ENCODE data around the gene ID3. TPM values are rescaled to one million over a fixed set of nuclear protein-coding genes. Genes with fewer than 3 reads are reported as not detected.

ID3 gene
- total and polyA plus RNA-seq, 9 of the 15 experiments (the other 6 are each of a cell fraction or from before 2014, with no cell fraction given) = 6.8 to 59.8 (median 23.5) TPM

DNA sequence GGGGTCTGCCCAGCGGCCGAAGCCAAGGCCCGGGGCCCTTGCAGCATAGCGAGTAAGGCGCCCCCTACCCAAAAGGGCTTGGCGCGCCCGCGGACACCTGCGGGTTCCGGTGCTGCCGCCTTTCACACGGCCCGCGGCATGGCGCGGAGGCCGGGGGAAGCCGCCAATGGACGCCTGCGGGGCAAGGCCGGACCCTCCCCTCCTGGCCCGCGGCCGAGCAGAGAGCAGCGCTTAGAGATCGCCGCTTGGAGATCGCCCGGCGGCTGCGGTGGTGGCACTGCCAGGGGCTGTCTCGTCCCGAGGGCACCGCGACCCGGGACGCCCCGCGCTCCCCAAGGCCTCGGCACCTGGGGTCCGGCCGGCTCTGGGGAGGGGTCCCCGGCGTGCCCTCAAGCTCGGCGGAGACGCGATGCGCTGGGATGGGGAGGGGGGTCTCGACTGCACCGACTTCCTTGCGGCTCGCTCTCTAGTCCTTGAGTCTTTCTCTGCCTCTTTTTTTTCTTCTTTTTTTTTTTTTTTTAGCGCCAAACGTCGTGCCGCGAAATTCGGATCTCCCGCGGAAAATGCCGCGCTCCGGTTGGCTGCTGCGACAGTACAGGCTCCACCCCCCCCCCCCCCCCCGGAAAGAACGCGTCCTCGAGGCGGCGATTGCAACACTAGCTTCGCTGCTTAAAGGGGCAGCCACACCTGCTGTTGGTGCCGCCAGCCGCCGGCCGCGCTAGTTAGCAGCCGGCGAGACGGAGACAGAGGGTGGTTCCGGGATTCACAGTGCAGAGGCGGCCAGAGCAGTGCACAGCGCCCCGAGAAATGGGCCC lies 28.3 kb downstream of the ID3 start, which contains the start of gene E2F2 (continued):
- TF ChIP-seq MYC (IDR thresholded peaks at IDR 0.05; ENCODE audit: low read depth, low read length) (peak; percentile 87), MYC (CRISPR knock-in tag; IDR thresholded peaks at IDR 0.05; ENCODE audit: borderline replicate concordance, low read depth) (no peak), NRF1 (conservative IDR thresholded peaks at IDR 0.05 in 1 of 2, IDR thresholded peaks at IDR 0.05 in 1 of 2) (peak; percentile 36 to 37; a peak in 1 of 4 replicates), TGIF2 (CRISPR knock-in tag; IDR thresholded peaks at IDR 0.05) (peak; percentile 81; the same call in 1 of the 2 replicates), HNRNPLL (IDR thresholded peaks at IDR 0.05; ENCODE audit: low read depth, low read length, poor library complexity, severe bottlenecking) (no peak), KAT8 (IDR thresholded peaks at IDR 0.05; ENCODE audit: low read depth) (no peak)
- TF ChIP-seq, protein P1, sequence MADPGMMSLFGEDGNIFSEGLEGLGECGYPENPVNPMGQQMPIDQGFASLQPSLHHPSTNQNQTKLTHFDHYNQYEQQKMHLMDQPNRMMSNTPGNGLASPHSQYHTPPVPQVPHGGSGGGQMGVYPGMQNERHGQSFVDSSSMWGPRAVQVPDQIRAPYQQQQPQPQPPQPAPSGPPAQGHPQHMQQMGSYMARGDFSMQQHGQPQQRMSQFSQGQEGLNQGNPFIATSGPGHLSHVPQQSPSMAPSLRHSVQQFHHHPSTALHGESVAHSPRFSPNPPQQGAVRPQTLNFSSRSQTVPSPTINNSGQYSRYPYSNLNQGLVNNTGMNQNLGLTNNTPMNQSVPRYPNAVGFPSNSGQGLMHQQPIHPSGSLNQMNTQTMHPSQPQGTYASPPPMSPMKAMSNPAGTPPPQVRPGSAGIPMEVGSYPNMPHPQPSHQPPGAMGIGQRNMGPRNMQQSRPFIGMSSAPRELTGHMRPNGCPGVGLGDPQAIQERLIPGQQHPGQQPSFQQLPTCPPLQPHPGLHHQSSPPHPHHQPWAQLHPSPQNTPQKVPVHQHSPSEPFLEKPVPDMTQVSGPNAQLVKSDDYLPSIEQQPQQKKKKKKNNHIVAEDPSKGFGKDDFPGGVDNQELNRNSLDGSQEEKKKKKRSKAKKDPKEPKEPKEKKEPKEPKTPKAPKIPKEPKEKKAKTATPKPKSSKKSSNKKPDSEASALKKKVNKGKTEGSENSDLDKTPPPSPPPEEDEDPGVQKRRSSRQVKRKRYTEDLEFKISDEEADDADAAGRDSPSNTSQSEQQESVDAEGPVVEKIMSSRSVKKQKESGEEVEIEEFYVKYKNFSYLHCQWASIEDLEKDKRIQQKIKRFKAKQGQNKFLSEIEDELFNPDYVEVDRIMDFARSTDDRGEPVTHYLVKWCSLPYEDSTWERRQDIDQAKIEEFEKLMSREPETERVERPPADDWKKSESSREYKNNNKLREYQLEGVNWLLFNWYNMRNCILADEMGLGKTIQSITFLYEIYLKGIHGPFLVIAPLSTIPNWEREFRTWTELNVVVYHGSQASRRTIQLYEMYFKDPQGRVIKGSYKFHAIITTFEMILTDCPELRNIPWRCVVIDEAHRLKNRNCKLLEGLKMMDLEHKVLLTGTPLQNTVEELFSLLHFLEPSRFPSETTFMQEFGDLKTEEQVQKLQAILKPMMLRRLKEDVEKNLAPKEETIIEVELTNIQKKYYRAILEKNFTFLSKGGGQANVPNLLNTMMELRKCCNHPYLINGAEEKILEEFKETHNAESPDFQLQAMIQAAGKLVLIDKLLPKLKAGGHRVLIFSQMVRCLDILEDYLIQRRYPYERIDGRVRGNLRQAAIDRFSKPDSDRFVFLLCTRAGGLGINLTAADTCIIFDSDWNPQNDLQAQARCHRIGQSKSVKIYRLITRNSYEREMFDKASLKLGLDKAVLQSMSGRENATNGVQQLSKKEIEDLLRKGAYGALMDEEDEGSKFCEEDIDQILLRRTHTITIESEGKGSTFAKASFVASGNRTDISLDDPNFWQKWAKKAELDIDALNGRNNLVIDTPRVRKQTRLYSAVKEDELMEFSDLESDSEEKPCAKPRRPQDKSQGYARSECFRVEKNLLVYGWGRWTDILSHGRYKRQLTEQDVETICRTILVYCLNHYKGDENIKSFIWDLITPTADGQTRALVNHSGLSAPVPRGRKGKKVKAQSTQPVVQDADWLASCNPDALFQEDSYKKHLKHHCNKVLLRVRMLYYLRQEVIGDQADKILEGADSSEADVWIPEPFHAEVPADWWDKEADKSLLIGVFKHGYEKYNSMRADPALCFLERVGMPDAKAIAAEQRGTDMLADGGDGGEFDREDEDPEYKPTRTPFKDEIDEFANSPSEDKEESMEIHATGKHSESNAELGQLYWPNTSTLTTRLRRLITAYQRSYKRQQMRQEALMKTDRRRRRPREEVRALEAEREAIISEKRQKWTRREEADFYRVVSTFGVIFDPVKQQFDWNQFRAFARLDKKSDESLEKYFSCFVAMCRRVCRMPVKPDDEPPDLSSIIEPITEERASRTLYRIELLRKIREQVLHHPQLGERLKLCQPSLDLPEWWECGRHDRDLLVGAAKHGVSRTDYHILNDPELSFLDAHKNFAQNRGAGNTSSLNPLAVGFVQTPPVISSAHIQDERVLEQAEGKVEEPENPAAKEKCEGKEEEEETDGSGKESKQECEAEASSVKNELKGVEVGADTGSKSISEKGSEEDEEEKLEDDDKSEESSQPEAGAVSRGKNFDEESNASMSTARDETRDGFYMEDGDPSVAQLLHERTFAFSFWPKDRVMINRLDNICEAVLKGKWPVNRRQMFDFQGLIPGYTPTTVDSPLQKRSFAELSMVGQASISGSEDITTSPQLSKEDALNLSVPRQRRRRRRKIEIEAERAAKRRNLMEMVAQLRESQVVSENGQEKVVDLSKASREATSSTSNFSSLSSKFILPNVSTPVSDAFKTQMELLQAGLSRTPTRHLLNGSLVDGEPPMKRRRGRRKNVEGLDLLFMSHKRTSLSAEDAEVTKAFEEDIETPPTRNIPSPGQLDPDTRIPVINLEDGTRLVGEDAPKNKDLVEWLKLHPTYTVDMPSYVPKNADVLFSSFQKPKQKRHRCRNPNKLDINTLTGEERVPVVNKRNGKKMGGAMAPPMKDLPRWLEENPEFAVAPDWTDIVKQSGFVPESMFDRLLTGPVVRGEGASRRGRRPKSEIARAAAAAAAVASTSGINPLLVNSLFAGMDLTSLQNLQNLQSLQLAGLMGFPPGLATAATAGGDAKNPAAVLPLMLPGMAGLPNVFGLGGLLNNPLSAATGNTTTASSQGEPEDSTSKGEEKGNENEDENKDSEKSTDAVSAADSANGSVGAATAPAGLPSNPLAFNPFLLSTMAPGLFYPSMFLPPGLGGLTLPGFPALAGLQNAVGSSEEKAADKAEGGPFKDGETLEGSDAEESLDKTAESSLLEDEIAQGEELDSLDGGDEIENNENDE (IDR thresholded peaks at IDR 0.05; ENCODE audit: low read depth, low read length) = no peak
- TF ChIP-seq, protein P2, sequence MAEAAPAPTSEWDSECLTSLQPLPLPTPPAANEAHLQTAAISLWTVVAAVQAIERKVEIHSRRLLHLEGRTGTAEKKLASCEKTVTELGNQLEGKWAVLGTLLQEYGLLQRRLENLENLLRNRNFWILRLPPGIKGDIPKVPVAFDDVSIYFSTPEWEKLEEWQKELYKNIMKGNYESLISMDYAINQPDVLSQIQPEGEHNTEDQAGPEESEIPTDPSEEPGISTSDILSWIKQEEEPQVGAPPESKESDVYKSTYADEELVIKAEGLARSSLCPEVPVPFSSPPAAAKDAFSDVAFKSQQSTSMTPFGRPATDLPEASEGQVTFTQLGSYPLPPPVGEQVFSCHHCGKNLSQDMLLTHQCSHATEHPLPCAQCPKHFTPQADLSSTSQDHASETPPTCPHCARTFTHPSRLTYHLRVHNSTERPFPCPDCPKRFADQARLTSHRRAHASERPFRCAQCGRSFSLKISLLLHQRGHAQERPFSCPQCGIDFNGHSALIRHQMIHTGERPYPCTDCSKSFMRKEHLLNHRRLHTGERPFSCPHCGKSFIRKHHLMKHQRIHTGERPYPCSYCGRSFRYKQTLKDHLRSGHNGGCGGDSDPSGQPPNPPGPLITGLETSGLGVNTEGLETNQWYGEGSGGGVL (CRISPR knock-in tag; IDR thresholded peaks at IDR 0.05) = no peak
- TF ChIP-seq, protein P3, sequence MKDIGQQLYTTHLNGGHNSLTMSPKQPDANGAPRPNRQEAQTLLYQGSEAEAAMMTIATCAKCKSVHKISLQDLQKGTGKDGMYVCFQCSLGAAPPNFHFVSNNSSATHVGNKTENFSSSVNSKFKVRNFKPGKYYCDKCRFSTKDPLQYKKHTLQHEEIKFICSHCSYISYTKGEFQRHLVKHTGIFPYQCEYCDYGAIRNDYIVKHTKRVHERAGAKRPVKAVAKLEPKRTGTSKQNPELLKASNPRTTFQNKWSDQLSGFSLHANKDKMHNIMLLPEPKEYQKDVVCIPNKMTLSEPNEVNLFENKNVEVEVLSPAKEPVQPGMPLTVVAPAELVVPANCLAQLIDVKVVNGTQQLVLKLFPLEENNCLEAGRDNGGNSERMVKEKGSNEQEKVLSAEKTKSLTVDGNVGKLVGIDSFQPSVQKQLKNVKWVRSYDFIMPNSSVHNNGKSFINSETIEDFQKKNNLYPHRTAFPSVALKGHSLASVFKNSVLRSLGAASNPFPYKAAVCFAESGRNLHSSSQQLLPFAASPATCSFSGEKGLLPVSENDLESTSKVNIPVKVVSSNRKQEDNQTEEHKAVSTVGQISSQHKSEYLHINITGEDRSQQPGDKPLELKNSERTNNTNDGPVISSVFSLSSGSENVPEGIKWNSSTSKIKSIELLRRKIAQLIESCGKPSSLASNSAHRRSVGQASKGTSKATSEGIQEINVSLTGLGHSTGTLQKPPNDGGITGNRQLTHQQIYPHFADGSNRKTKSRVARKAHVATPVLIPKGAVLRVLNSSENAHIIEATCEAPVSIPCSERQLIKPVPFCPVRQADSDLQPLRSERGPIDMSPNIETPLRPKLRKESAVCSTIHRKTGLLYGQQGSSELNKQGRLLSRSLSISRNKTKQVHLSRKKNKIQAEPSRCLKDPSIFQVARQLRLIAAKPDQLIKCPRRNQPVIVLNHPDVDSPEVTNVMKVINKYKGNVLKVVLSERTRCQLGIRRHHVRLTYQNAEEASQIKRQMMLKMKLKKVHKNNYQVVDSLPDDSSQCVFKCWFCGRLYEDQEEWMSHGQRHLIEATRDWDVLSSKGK (CRISPR knock-in tag; IDR thresholded peaks at IDR 0.05) = no peak
